Astrocyte (in vitro differentiated cells and primary cell): ENCODE data around the gene ZNF565.

ENCODE experiments used
- EZH2 ChIP-seq: IDR thresholded peaks from 2 replicates; pipeline ENCODE4 v1.6.1; 2012; ENCODE audit warnings: mild to moderate bottlenecking, low read length, inconsistent platforms; ENCODE audit not compliant: insufficient read depth
- TF ChIP-seq, protein P1 (sequence below): IDR thresholded peaks from 2 replicates; pipeline ENCODE4 v1.5.1; 2011; ENCODE audit warnings: low read depth, mild to moderate bottlenecking, inconsistent platforms, low read length, moderate library complexity; ENCODE audit not compliant: insufficient read depth

DNA sequence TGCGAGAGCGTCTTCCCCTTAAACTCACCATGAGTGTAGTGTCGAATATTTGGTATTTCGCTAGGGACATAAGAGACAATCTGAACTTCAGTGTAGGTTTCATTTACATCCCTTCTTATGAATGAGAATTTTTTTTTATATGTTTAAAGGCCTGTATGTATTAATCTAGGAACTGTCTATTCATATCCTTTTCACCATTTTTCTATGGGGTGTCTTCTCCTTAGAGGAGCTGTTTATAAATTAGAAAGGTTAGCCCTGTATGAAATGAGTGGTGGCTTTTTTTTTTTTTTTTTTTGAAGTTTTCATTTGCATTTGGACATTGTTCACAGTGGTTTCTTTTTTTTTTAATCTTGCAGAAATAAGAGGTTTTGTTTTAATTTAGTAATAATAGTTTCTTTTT is 8.0 kb upstream of the ZNF565 start:
- TF ChIP-seq EZH2: no peak
- TF ChIP-seq, protein P1, sequence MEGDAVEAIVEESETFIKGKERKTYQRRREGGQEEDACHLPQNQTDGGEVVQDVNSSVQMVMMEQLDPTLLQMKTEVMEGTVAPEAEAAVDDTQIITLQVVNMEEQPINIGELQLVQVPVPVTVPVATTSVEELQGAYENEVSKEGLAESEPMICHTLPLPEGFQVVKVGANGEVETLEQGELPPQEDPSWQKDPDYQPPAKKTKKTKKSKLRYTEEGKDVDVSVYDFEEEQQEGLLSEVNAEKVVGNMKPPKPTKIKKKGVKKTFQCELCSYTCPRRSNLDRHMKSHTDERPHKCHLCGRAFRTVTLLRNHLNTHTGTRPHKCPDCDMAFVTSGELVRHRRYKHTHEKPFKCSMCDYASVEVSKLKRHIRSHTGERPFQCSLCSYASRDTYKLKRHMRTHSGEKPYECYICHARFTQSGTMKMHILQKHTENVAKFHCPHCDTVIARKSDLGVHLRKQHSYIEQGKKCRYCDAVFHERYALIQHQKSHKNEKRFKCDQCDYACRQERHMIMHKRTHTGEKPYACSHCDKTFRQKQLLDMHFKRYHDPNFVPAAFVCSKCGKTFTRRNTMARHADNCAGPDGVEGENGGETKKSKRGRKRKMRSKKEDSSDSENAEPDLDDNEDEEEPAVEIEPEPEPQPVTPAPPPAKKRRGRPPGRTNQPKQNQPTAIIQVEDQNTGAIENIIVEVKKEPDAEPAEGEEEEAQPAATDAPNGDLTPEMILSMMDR: no peak
